AG04449 (cell line): ENCODE measurements around the gene SOX6.
A peak's percentile ranks its signal among the peaks of the same experiment; 100 is the strongest.

Source experiments
- CTCF ChIA-PET: fragments of 350-600 bp; formaldehyde crosslinking; extraction: SDS; loops from one replicate; lab custom pipeline; 2021; ENCODE audit warnings: antibody characterized with exemption; lab: Yijun Ruan, JAX
- POLR2A ChIA-PET: fragments of 400-600, 350-600 bp; formaldehyde crosslinking; extraction: SDS; loops from one replicate; lab custom pipeline; 2020; ENCODE audit warnings: antibody characterized with exemption, inconsistent platforms; lab: Yijun Ruan, JAX
- DNase-seq: peaks from one replicate; pipeline ENCODE4 v3.0.0-alpha.2; 2010; ENCODE audit warnings: low read depth, low spot score
- H3K4me3 ChIP-seq: 2 replicates; pipeline ENCODE4 v1.5.1; 2011; ENCODE audit warnings: low read depth, mild to moderate bottlenecking, control low read depth, low read length
- TF ChIP-seq, protein P1 (sequence below): IDR thresholded peaks from one replicate; pipeline ENCODE4 v1.5.1; 2011; ENCODE audit warnings: mild to moderate bottlenecking, moderate library complexity, low read length, control low read depth, inconsistent platforms; ENCODE audit not compliant: insufficient read depth; ENCODE audit errors: missing control alignments

SOX6 gene

GRCh38 chr11:15943418-15944197 lies 412.7 kb downstream of the SOX6 start:
- DNase-seq, result no peak
- H3K4me3 ChIP-seq, result no peak overlapping the region
- CTCF ChIA-PET, result interaction anchor here (1.8 kb wide), 1 partner anchor 670 kb away, joined by 8 read pairs; no protein-coding TSS in a partner anchor
- TF ChIP-seq, protein P1, sequence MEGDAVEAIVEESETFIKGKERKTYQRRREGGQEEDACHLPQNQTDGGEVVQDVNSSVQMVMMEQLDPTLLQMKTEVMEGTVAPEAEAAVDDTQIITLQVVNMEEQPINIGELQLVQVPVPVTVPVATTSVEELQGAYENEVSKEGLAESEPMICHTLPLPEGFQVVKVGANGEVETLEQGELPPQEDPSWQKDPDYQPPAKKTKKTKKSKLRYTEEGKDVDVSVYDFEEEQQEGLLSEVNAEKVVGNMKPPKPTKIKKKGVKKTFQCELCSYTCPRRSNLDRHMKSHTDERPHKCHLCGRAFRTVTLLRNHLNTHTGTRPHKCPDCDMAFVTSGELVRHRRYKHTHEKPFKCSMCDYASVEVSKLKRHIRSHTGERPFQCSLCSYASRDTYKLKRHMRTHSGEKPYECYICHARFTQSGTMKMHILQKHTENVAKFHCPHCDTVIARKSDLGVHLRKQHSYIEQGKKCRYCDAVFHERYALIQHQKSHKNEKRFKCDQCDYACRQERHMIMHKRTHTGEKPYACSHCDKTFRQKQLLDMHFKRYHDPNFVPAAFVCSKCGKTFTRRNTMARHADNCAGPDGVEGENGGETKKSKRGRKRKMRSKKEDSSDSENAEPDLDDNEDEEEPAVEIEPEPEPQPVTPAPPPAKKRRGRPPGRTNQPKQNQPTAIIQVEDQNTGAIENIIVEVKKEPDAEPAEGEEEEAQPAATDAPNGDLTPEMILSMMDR, result no peak
- POLR2A ChIA-PET, result no interaction called here

- H3K4me3 ChIP-seq, result no peak overlapping the region
- ChIA-PET CTCF (interaction anchor here (0.9 to 1.8 kb wide), 2 partner anchors 10 to 671 kb away, joined by 3 to 8 read pairs; no protein-coding TSS in a partner anchor), POLR2A (no interaction called here)
- TF ChIP-seq, protein P1, result no peak
- DNase-seq, result no peak
These were observed 413.4 kb downstream of the SOX6 start for GRCh38 chr11:15942936-15943335.

DNA sequence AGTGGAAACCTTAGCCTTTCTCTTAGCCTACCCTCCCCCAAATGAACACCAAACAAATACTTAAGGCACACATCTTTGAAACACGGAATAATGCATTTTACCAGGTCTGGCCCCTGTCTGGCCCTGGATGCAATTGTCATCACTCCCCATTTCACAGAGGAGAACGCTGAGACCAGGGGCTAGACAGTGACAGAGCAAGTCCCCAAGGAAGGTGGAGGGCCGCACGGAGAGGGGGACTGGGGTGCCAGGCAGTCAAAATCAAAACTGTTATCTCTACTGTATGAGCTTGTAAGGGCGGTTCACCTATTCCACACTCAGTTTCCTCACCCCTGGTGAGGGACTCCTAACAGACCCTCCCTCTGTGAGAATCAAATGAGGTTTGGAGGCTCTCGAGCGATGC lies 414.2 kb downstream of the SOX6 start:
- no peak for DNase-seq
- POLR2A ChIA-PET, result no interaction called here
- TF ChIP-seq, protein P1, result no peak
- H3K4me3 ChIP-seq, result no peak overlapping the region
- CTCF ChIA-PET, result interaction anchor here (0.9 to 1.8 kb wide), 2 partner anchors 9 to 672 kb away, joined by 3 to 8 read pairs; no protein-coding TSS in a partner anchor

DNA sequence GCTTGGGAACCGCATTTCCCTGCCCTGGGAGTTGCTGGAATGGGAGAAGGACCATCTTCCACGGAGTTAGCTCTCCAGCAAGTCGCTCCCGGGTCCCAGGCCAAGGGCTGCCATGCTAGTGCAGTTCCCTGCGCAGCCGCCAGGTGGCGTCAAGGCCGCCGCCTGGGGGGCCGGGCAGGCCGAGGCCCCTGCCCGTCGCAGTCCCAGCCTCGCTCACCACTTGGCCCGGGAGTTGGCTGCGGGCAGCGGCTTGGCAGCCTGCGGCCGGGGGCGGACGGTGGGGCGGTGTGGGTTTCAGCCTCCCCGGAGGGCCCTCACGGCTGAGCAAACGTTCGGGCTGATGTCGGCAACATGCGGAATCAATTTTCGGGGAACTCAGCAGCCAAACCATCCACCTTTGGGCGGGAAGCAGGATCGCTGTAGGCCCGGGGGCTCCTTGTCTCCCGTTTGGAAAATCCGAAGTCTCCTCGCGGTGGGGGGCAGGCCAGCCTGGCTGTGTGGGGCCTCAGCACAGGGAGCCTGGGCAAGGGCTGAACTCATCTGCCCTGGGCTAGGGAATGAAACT lies 415.1 kb downstream of the SOX6 start:
- TF ChIP-seq, protein P1, result peak; percentile 95
- POLR2A ChIA-PET, result no interaction called here
- no peak for DNase-seq
- peak overlapping the region; percentile 8 for H3K4me3 ChIP-seq
- CTCF ChIA-PET, result interaction anchor here (0.6 to 2.9 kb wide), 49 partner anchors 9 to 677 kb away, joined by 3 to 39 read pairs (median 4); no protein-coding TSS in a partner anchor

DNA sequence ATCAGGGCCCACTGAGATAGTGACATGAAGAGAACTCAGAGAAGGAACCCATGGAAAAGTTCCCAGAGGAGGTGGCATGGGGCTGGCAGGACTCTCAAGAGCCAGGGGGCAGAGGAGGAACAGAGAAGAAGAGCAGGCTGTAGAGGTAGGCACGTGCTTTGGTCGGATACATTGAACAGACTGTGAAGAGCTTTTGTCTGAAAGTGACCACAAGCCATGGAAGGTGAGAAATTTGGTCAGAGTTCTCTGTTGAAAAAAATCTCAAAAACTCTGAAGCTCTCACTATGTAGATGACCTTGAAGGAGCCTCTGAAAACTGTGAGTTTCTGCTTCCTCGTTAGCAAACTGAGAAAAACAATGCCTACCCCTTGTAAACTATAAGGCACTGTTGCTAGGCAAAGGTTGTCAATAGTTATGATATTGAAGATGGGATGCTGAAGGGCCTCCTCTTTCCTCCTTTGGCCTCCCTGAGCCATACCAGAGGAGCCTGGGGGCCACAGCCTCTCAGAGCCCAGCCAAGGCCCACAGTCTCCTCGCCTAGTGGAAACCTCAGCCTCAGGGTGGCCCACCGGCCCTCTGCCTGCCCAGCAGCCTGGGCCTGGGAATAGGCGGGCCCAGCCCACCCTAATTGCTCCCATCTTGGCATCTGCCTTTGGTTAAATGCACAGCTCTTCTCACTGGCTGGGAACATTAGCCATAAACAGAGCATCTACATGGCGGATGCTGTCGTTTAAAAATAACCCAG lies 415.7 kb downstream of the SOX6 start:
- ChIA-PET CTCF (interaction anchor here (0.6 to 2.9 kb wide), 51 partner anchors 9 to 678 kb away, joined by 3 to 39 read pairs (median 4); no protein-coding TSS in a partner anchor), POLR2A (no interaction called here)
- H3K4me3 ChIP-seq, result no peak overlapping the region; the same call in none of the 2 replicates
- no peak for DNase-seq
- TF ChIP-seq, protein P1, result no peak
